Measurements from ENCODE around the gene CCDC86. TPM values are rescaled to one million over a fixed set of nuclear protein-coding genes. Genes with fewer than 3 reads are reported as not detected.

The CCDC86 gene
- polyA plus RNA-seq, 1 donor = 18.0 TPM

- no peak for DNase-seq (ENCODE audit: low read depth)
Measured at GRCh38 chr11:60868682-60869450, 27.0 kb downstream of the CCDC86 start.

- no peak for DNase-seq (ENCODE audit: low read depth)
Measured at GRCh38 chr11:60869451-60869825, 27.5 kb downstream of the CCDC86 start.

GRCh38 chr11:60870276-60870675 lies 28.4 kb downstream of the CCDC86 start:
- DNase-seq (ENCODE audit: low read depth) = no peak

- no peak for DNase-seq (ENCODE audit: low read depth)
Measured at GRCh38 chr11:60870733-60871377, 28.9 kb downstream of the CCDC86 start.

- no peak for DNase-seq (ENCODE audit: low read depth)
Measured at GRCh38 chr11:60871378-60872061, 29.6 kb downstream of the CCDC86 start.

GRCh38 chr11:60872124-60872960 lies 30.4 kb downstream of the CCDC86 start:
- DNase-seq (ENCODE audit: low read depth) = peak; percentile 44

GRCh38 chr11:60872961-60873524 lies 31.1 kb downstream of the CCDC86 start:
- no peak for DNase-seq (ENCODE audit: low read depth)

GRCh38 chr11:60873533-60873932 lies 31.6 kb downstream of the CCDC86 start:
- no peak for DNase-seq (ENCODE audit: low read depth)

GRCh38 chr11:60874421-60875365 lies 32.8 kb downstream of the CCDC86 start:
- no peak for DNase-seq (ENCODE audit: low read depth)

GRCh38 chr11:60875366-60876167 lies 33.7 kb downstream of the CCDC86 start:
- DNase-seq (ENCODE audit: low read depth) = no peak

GRCh38 chr11:60876168-60876485 lies 34.2 kb downstream of the CCDC86 start:
- no peak for DNase-seq (ENCODE audit: low read depth)

GRCh38 chr11:60878245-60879101 lies 36.6 kb downstream of the CCDC86 start:
- DNase-seq (ENCODE audit: low read depth) = peak; percentile 73

GRCh38 chr11:60879104-60879503 lies 37.2 kb downstream of the CCDC86 start:
- no peak for DNase-seq (ENCODE audit: low read depth)

- DNase-seq (ENCODE audit: low read depth) = no peak
Measured at GRCh38 chr11:60879971-60880588, 38.2 kb downstream of the CCDC86 start.

- DNase-seq (ENCODE audit: low read depth) = no peak
Measured at GRCh38 chr11:60880643-60881282, 38.9 kb downstream of the CCDC86 start.

GRCh38 chr11:60887556-60887955 lies 45.6 kb downstream of the CCDC86 start:
- no peak for DNase-seq (ENCODE audit: low read depth)

- DNase-seq (ENCODE audit: low read depth) = no peak
Measured at GRCh38 chr11:60889869-60890311, 48.0 kb downstream of the CCDC86 start.

GRCh38 chr11:60890696-60891095 lies 48.8 kb downstream of the CCDC86 start:
- no peak for DNase-seq (ENCODE audit: low read depth)
